Measurements from ENCODE around the gene HOXD10. TPM values are rescaled to one million over a fixed set of nuclear protein-coding genes. Genes with fewer than 3 reads are reported as not detected.

The HOXD10 gene
- total and polyA plus RNA-seq, 7 experiments from 2014 or later, result not detected

- peaks cover 0 to 8% (median 0%) of the 10 kb centered on the region in 5 donors for H3K36me3 Mint-ChIP-seq
- Histone ChIP-seq H3K4me3 (ENCODE audit: low read length) (no peak overlapping the region), H3K36me3 (ENCODE audit: control insufficient read depth in 2 of 3, insufficient read depth in 3 of 3, low read length in 3 of 3) (no peaks in the 10 kb centered on the region), H3K9me3 (ENCODE audit: control insufficient read depth in 2 of 3, low read length in 3 of 3) (peaks cover 0 to 5% (median 0%) of the 10 kb centered on the region in 3 experiments), H3K27ac (ENCODE audit: low read depth, low read length) (no peak overlapping the region), H3K27me3 (ENCODE audit: control insufficient read depth in 2 of 2, insufficient read depth in 2 of 2, low read length in 2 of 2) (peaks cover 3 to 52% of the 10 kb centered on the region in 2 donors), H3K4me1 (ENCODE audit: control insufficient read depth in 2 of 2, insufficient read depth in 2 of 2, low read length in 2 of 2) (no peaks in the 10 kb centered on the region)
- H3K27ac Mint-ChIP-seq, result no peak overlapping the region
- H3K4me3 Mint-ChIP-seq, result no peak overlapping the region
- POLR2A ChIA-PET, result no interaction called here
- DNase-seq (no peak), ATAC-seq (no peak)
- CTCF ChIA-PET, result no interaction called here
- intact Hi-C loops (cut with micrococcal nuclease), result loop anchor here in 1 of 2 donors (10.0 kb wide), 1 partner anchor 1831 kb away; the partner anchor contains the start of gene SP9
- peaks cover 3 to 15% (median 9%) of the 10 kb centered on the region in 7 donors for H3K4me1 Mint-ChIP-seq
- H3K27me3 Mint-ChIP-seq, result peaks cover 80 to 99% (median 88%) of the 10 kb centered on the region in 5 donors
- H3K9me3 Mint-ChIP-seq, result peaks cover 0 to 29% (median 6%) of the 10 kb centered on the region in 11 donors
These were observed 49.7 kb downstream of the HOXD10 start for GRCh38 chr2:176166272-176166671.

DNA sequence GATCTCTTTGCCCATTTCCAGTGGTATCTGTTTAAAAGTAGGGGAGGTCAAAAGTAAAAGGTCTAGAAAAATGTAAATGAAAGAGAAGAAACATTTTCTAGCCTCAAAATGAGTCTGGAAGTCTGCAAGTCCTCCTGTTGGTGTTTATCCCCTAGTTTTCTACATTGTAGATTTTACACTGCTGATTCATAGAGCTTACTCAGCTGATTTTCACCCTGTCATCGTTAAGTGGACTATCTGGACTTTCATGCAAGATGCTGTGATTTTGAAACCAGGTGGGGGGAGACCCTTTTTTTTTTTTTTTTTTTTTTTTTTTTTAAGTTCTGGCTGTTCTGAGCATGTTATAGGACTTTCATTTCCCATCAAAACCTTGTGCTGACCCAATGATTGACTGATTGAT lies 50.8 kb downstream of the HOXD10 start:
- DNase-seq (no peak), ATAC-seq (no peak)
- ChIA-PET CTCF (interaction anchor here (0.6 kb wide), 1 partner anchor 279 kb away, joined by 3 read pairs; no protein-coding TSS in a partner anchor), POLR2A (interaction anchor here (0.7 kb wide), 1 partner anchor 15 kb away, joined by 3 read pairs; no protein-coding TSS in a partner anchor)
- peaks cover 0 to 5% (median 0%) of the 10 kb centered on the region in 3 experiments for H3K9me3 ChIP-seq (ENCODE audit: control insufficient read depth in 2 of 3, low read length in 3 of 3)
- Mint-ChIP-seq H3K27me3 (peaks cover 77 to 97% (median 83%) of the 10 kb centered on the region in 5 donors), H3K27ac (no peak overlapping the region), H3K36me3 (peaks cover 0 to 8% (median 0%) of the 10 kb centered on the region in 5 donors), H3K4me1 (peaks cover 3 to 18% (median 15%) of the 10 kb centered on the region in 7 donors), H3K9me3 (peaks cover 0 to 26% (median 4%) of the 10 kb centered on the region in 11 donors), H3K4me3 (no peak overlapping the region)
- H3K4me1 ChIP-seq (ENCODE audit: control insufficient read depth in 2 of 2, insufficient read depth in 2 of 2, low read length in 2 of 2), result no peaks in the 10 kb centered on the region
- no peak overlapping the region for H3K27ac ChIP-seq (ENCODE audit: low read depth, low read length)
- intact Hi-C loops (cut with micrococcal nuclease), result loop anchor here in 1 of 2 donors (10.0 kb wide), 1 partner anchor 1833 kb away; the partner anchor contains the start of gene SP9
- no peaks in the 10 kb centered on the region for H3K36me3 ChIP-seq (ENCODE audit: control insufficient read depth in 2 of 3, insufficient read depth in 3 of 3, low read length in 3 of 3)
- peaks cover 3 to 44% of the 10 kb centered on the region in 2 donors for H3K27me3 ChIP-seq (ENCODE audit: control insufficient read depth in 2 of 2, insufficient read depth in 2 of 2, low read length in 2 of 2)
- no peak overlapping the region for H3K4me3 ChIP-seq (ENCODE audit: low read length)

DNA sequence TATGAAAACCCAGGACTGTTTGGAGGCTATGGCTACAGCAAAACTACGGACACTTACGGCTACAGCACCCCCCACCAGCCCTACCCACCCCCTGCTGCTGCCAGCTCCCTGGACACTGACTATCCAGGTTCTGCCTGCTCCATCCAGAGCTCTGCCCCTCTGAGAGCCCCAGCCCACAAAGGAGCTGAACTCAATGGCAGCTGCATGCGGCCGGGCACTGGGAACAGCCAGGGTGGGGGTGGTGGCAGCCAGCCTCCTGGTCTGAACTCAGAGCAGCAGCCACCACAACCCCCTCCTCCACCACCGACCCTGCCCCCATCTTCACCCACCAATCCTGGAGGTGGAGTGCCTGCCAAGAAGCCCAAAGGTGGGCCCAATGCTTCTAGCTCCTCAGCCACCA lies 52.6 kb downstream of the HOXD10 start:
- Mint-ChIP-seq H3K9me3 (peaks cover 0 to 30% (median 5%) of the 10 kb centered on the region in 11 donors), H3K27ac (no peak overlapping the region), H3K4me1 (peaks cover 2 to 33% (median 17%) of the 10 kb centered on the region in 7 donors), H3K27me3 (peaks cover 82 to 97% (median 85%) of the 10 kb centered on the region in 5 donors), H3K4me3 (no peak overlapping the region), H3K36me3 (peaks cover 0 to 3% (median 0%) of the 10 kb centered on the region in 5 donors)
- CTCF ChIA-PET, result no interaction called here
- no peaks in the 10 kb centered on the region for H3K4me1 ChIP-seq (ENCODE audit: control insufficient read depth in 2 of 2, insufficient read depth in 2 of 2, low read length in 2 of 2)
- peaks cover 0 to 3% (median 0%) of the 10 kb centered on the region in 3 experiments for H3K9me3 ChIP-seq (ENCODE audit: control insufficient read depth in 2 of 3, low read length in 3 of 3)
- peaks cover 11 to 50% of the 10 kb centered on the region in 2 donors for H3K27me3 ChIP-seq (ENCODE audit: control insufficient read depth in 2 of 2, insufficient read depth in 2 of 2, low read length in 2 of 2)
- no peaks in the 10 kb centered on the region for H3K36me3 ChIP-seq (ENCODE audit: control insufficient read depth in 2 of 3, insufficient read depth in 3 of 3, low read length in 3 of 3)
- ATAC-seq, result no peak
- POLR2A ChIA-PET, result no interaction called here
- no peak overlapping the region for H3K27ac ChIP-seq (ENCODE audit: low read depth, low read length)
- no peak overlapping the region for H3K4me3 ChIP-seq (ENCODE audit: low read length)
- intact Hi-C loops (cut with micrococcal nuclease), result loop anchor here in 1 of 2 donors (10.0 kb wide), 1 partner anchor 1834 kb away; the partner anchor contains the start of gene SP9
- DNase-seq, result no peak

Small RNA genes lying within 50 kb of the gene (microRNA-seq; reads per million reads assigned to microRNA genes)
- 4.7 reads per million for gene MIR10B (ENCODE audit: borderline microRNAs expressed)

Other genes with a start within 250 kb of the HOXD10 start
- gene LNPK, start 114.5 kb upstream of the HOXD10 start, total RNA-seq, result 10 to 100 TPM; 19.4 to 36.8 (median 24.0) TPM
- gene LNPK, start 114.5 kb upstream of the HOXD10 start, polyA plus RNA-seq, result 10 to 100 TPM; 13.7 to 14.8 TPM
- gene EVX2, start 32.8 kb upstream of the HOXD10 start, total RNA-seq, result not detected
- gene EVX2, start 32.8 kb upstream of the HOXD10 start, polyA plus RNA-seq, result not detected
- gene HOXD13, start 24.1 kb upstream of the HOXD10 start, total RNA-seq, result not detected
- not detected for gene HOXD13, start 24.1 kb upstream of the HOXD10 start, polyA plus RNA-seq
- gene HOXD12, start 17.0 kb upstream of the HOXD10 start, total RNA-seq, result not detected
- gene HOXD12, start 17.0 kb upstream of the HOXD10 start, polyA plus RNA-seq, result not detected
- gene HOXD11, start 9.5 kb upstream of the HOXD10 start, total RNA-seq, result not detected
- not detected for gene HOXD11, start 9.5 kb upstream of the HOXD10 start, polyA plus RNA-seq
- not detected for gene HOXD9, start 5.9 kb downstream of the HOXD10 start, total RNA-seq
- not detected for gene HOXD9, start 5.9 kb downstream of the HOXD10 start, polyA plus RNA-seq
- gene HOXD8, start 12.9 kb downstream of the HOXD10 start, total RNA-seq, result not detected
- not detected for gene HOXD8, start 12.9 kb downstream of the HOXD10 start, polyA plus RNA-seq
- gene HOXD4, start 34.8 kb downstream of the HOXD10 start, total RNA-seq, result not detected
- not detected for gene HOXD4, start 34.8 kb downstream of the HOXD10 start, polyA plus RNA-seq
- not detected for gene HOXD3, start 40.5 kb downstream of the HOXD10 start, total RNA-seq
- not detected for gene HOXD3, start 40.5 kb downstream of the HOXD10 start, polyA plus RNA-seq
- not detected for gene HOXD1, start 71.9 kb downstream of the HOXD10 start, total RNA-seq
- gene HOXD1, start 71.9 kb downstream of the HOXD10 start, polyA plus RNA-seq, result not detected
- 10 to 100 TPM in 1 of 5 experiments, 1 to 10 TPM in 4; 6.6 to 14.3 (median 9.3) TPM for gene MTX2, start 152.7 kb downstream of the HOXD10 start, total RNA-seq
- 10 to 100 TPM; 17.8 to 19.5 TPM for gene MTX2, start 152.7 kb downstream of the HOXD10 start, polyA plus RNA-seq

Data from naive thymus-derived CD4-positive, alpha-beta T cell (primary cell).